ENCODE data around the gene POLG.
A peak's percentile ranks its signal among the peaks of the same experiment; 100 is the strongest.

Gene POLG

DNA sequence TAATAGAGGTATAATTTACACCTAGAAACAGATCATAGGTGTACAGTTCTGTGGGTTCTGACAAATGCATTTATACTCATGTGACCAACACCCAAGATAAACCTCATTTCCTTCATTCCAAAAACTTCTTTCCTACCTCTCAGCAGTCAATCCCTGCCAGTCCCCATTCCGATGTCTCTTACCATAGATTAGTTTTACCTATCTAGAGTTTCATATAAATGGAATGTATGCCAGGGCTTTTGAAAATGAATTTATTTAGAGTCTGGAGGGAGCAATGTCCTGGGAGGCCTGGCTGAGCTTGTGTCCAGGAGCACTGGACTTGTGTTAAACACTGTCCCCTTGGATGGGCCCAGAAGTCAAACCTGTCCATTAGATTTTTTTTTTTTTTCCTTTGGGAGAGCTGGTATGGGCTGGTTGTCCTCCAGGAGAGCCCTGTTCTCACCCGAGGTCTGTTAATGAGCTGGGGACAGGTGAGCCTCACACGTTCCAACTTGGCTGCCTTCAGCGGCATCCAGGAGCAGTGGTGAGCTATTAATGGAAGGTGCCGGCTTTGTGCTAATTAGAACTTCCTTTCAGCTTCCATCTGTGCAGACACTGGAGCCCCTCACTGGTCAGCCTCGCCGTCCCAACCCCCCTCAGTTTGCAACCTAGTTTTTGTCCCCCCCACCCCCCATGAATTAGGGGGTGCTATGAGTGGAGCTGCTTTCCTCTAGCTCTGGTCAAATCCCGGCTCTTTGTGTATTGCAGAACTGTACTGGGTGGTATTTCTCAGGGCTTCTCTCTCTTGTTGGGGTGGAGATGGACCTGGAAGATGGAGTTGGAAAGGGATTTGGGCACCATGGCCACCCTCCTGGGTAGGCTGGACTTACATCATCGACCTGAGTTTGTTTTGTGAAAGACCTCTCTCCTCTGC lies 40.7 kb upstream of the POLG start:
- no peak for DNase-seq (ENCODE audit: low read depth in 1 of 2, low spot score in 1 of 2)
- no peak for TF ChIP-seq JUND (IDR thresholded peaks at IDR 0.05; ENCODE audit: low read depth)
- in situ Hi-C loops (cut with HindIII; ENCODE audit: low pct_unique_long_range_greater_than_20kb, low sequenced_read_pairs): no loop called here

- TF ChIP-seq JUND (IDR thresholded peaks at IDR 0.05; ENCODE audit: low read depth): no peak
- in situ Hi-C loops (cut with HindIII; ENCODE audit: low pct_unique_long_range_greater_than_20kb, low sequenced_read_pairs): no loop called here
- DNase-seq (ENCODE audit: low read depth in 1 of 2, low spot score in 1 of 2): no peak
Observed at GRCh38 chr15:89374086-89374981, 39.7 kb upstream of the POLG start.

- in situ Hi-C loops (cut with HindIII; ENCODE audit: low pct_unique_long_range_greater_than_20kb, low sequenced_read_pairs): no loop called here
- no peak for TF ChIP-seq JUND (IDR thresholded peaks at IDR 0.05; ENCODE audit: low read depth)
- DNase-seq (ENCODE audit: low read depth in 1 of 2, low spot score in 1 of 2): no peak
Observed at GRCh38 chr15:89372069-89372935, 37.7 kb upstream of the POLG start.

GRCh38 chr15:89371228-89372044 lies 36.8 kb upstream of the POLG start:
- peak in 1 of 2 experiments; percentile 21 for DNase-seq (ENCODE audit: low read depth in 1 of 2, low spot score in 1 of 2)
- TF ChIP-seq JUND (IDR thresholded peaks at IDR 0.05; ENCODE audit: low read depth): no peak
- in situ Hi-C loops (cut with HindIII; ENCODE audit: low pct_unique_long_range_greater_than_20kb, low sequenced_read_pairs): no loop called here

GRCh38 chr15:89370978-89371227 lies 36.3 kb upstream of the POLG start:
- DNase-seq (ENCODE audit: low read depth in 1 of 2, low spot score in 1 of 2): no peak
- in situ Hi-C loops (cut with HindIII; ENCODE audit: low pct_unique_long_range_greater_than_20kb, low sequenced_read_pairs): no loop called here
- no peak for TF ChIP-seq JUND (IDR thresholded peaks at IDR 0.05; ENCODE audit: low read depth)

GRCh38 chr15:89370120-89370977 lies 35.7 kb upstream of the POLG start:
- no peak for TF ChIP-seq JUND (IDR thresholded peaks at IDR 0.05; ENCODE audit: low read depth)
- in situ Hi-C loops (cut with HindIII; ENCODE audit: low pct_unique_long_range_greater_than_20kb, low sequenced_read_pairs): no loop called here
- no peak for DNase-seq (ENCODE audit: low read depth in 1 of 2, low spot score in 1 of 2)

GRCh38 chr15:89369341-89369947 lies 34.8 kb upstream of the POLG start:
- in situ Hi-C loops (cut with HindIII; ENCODE audit: low pct_unique_long_range_greater_than_20kb, low sequenced_read_pairs): no loop called here
- TF ChIP-seq JUND (IDR thresholded peaks at IDR 0.05; ENCODE audit: low read depth): no peak

GRCh38 chr15:89368566-89369223 lies 34.1 kb upstream of the POLG start:
- TF ChIP-seq JUND (IDR thresholded peaks at IDR 0.05; ENCODE audit: low read depth): no peak
- no peak for DNase-seq (ENCODE audit: low read depth in 1 of 2, low spot score in 1 of 2)
- in situ Hi-C loops (cut with HindIII; ENCODE audit: low pct_unique_long_range_greater_than_20kb, low sequenced_read_pairs): no loop called here

More at GRCh38 chr15:89369341-89369947, 34.8 kb upstream of the POLG start:
- no peak for DNase-seq (ENCODE audit: low read depth in 1 of 2, low spot score in 1 of 2)

DNA sequence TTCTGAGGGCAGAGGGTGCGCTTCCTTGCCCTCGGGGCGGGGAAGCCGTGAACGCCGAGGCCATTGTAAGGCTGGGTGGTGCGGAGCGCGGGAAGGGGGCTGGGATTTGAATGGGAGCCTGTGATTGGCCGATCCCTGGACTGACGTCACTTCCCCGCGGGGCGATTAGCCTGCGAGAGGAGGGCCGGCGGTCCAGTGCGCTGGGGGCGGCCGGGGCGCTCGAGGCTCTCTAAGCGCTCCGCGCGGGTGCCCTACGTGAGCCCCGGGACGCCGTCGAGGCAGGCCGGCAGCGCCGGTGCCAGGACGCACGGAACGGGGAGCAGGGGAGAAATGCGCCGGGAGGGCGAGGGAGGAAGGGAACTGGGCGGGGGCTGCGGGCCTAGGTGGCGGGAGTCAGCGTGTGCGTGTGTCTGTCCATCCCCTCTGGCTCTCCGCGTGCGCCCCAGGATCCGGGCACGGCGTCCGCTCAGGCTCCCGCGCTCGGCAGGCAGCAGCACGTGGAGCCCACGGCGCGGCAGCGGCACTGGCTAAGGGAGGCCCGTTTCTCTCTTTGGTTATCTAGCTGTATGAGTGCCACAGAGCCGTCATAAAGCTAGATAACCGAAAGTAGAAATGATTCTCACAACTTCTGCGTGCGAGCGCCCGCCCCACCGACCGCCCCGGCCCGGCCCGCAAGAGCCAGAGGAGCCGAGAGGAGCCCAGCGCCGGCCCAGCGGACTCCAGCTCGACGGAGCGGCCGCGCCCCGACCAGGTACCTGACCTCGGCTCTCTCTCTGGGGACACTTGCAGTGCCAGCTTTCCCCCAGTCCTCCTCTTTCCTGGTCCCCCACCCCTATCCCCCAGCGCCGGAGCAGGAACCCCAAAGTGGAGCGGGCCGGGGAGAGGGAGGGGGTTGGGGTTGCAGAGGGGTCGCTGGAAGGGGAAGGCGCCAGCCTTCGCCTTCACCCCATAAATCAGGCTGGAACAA lies 33.1 kb upstream of the POLG start:
- TF ChIP-seq JUND (IDR thresholded peaks at IDR 0.05; ENCODE audit: low read depth): no peak
- DNase-seq (ENCODE audit: low read depth in 1 of 2, low spot score in 1 of 2): no peak
- in situ Hi-C loops (cut with HindIII; ENCODE audit: low pct_unique_long_range_greater_than_20kb, low sequenced_read_pairs): no loop called here

Measured in T47D (cell line).